ENCODE results near the gene CEP89. TPM values are rescaled to one million over a fixed set of nuclear protein-coding genes. Genes with fewer than 3 reads are reported as not detected.
"Not testable (repeated sequence)": the region's sequence is repeated elsewhere in the genome, so short reads cannot be mapped to it uniquely, and the experiment has no call there.

Gene CEP89
- total RNA-seq, 1 donor from 2014 or later, result 24.9 TPM

GRCh38 chr19:32874605-32875004 lies 97.2 kb downstream of the CEP89 start:
- DNase-seq (ENCODE audit: low spot score in 2 of 2), result no peak
- FAIRE-seq, result no peak

GRCh38 chr19:32873247-32873959 lies 98.4 kb downstream of the CEP89 start:
- FAIRE-seq, result no peak

GRCh38 chr19:32872391-32872790 lies 99.4 kb downstream of the CEP89 start:
- no peak for FAIRE-seq
- no peak for DNase-seq (ENCODE audit: low spot score in 2 of 2)

More at GRCh38 chr19:32873247-32873959, 98.4 kb downstream of the CEP89 start:
- no peak for DNase-seq (ENCODE audit: low spot score in 2 of 2)

- no peak for DNase-seq (ENCODE audit: low spot score in 2 of 2)
Measured at GRCh38 chr19:32870981-32871451, 100.7 kb downstream of the CEP89 start.

GRCh38 chr19:32869966-32870573 lies 101.7 kb downstream of the CEP89 start:
- DNase-seq (ENCODE audit: low spot score in 2 of 2), result no peak
- no peak for FAIRE-seq

More at GRCh38 chr19:32870981-32871451, 100.7 kb downstream of the CEP89 start:
- no peak for FAIRE-seq

GRCh38 chr19:32869369-32869965 lies 102.3 kb downstream of the CEP89 start, which contains the start of gene SLC7A9:
SLC7A9 (minus strand) TSS chr19:32869767; CDS start chr19:32868534, 1,233 bp downstream.
- no peak for FAIRE-seq
- DNase-seq (ENCODE audit: low spot score in 2 of 2), result no peak

- no peak for FAIRE-seq
- no peak for DNase-seq (ENCODE audit: low spot score in 2 of 2)
Measured at GRCh38 chr19:32868206-32868950, 103.4 kb downstream of the CEP89 start.

- not testable (repeated sequence) for DNase-seq (ENCODE audit: low spot score in 2 of 2); FAIRE-seq
Measured at GRCh38 chr19:32867436-32867835, 104.3 kb downstream of the CEP89 start.

GRCh38 chr19:32866564-32867265 lies 105.0 kb downstream of the CEP89 start:
- DNase-seq (ENCODE audit: low spot score in 2 of 2) (no peak), FAIRE-seq (no peak)

GRCh38 chr19:32866061-32866460 lies 105.7 kb downstream of the CEP89 start:
- FAIRE-seq, result no peak

GRCh38 chr19:32865326-32865725 lies 106.4 kb downstream of the CEP89 start:
- DNase-seq (ENCODE audit: low spot score in 2 of 2) (no peak), FAIRE-seq (no peak)

More at GRCh38 chr19:32866061-32866460, 105.7 kb downstream of the CEP89 start:
- no peak for DNase-seq (ENCODE audit: low spot score in 2 of 2)

- FAIRE-seq (no peak), DNase-seq (ENCODE audit: low spot score in 2 of 2) (no peak)
Measured at GRCh38 chr19:32864318-32865007, 107.3 kb downstream of the CEP89 start.

GRCh38 chr19:32863841-32864240 lies 107.9 kb downstream of the CEP89 start:
- no peak for FAIRE-seq
- DNase-seq (ENCODE audit: low spot score in 2 of 2), result no peak

- DNase-seq (ENCODE audit: low spot score in 2 of 2), result no peak
- no peak for FAIRE-seq
Measured at GRCh38 chr19:32863301-32863700, 108.5 kb downstream of the CEP89 start.

GRCh38 chr19:32862741-32863140 lies 109.0 kb downstream of the CEP89 start:
- DNase-seq (ENCODE audit: low spot score in 2 of 2), result no peak

GRCh38 chr19:32862173-32862572 lies 109.6 kb downstream of the CEP89 start:
- DNase-seq (ENCODE audit: low spot score in 2 of 2), result no peak
- no peak for FAIRE-seq

More at GRCh38 chr19:32862741-32863140, 109.0 kb downstream of the CEP89 start:
- FAIRE-seq, result no peak

GRCh38 chr19:32861596-32861995 lies 110.2 kb downstream of the CEP89 start:
- no peak for FAIRE-seq

GRCh38 chr19:32859591-32859990 lies 112.2 kb downstream of the CEP89 start:
- DNase-seq (ENCODE audit: low spot score in 2 of 2) (no peak), FAIRE-seq (no peak)

More at GRCh38 chr19:32861596-32861995, 110.2 kb downstream of the CEP89 start:
- DNase-seq (ENCODE audit: low spot score in 2 of 2), result no peak

- FAIRE-seq (no peak), DNase-seq (ENCODE audit: low spot score in 2 of 2) (no peak)
Measured at GRCh38 chr19:32858559-32858958, 113.2 kb downstream of the CEP89 start.
